Suppressor macrophage (primary cell): Measurements from ENCODE around the gene DUSP9.

Source experiments
- DNase-seq, 4 experiments: peaks; one replicate each; pipeline ENCODE4 v3.0.0-alpha.2; 2020 to 2022
- total RNA-seq, 17 experiments: gene quantifications; one replicate each; lab custom pipeline; 2026; ENCODE audit warnings: mixed read lengths in 6 of 17, inconsistent platforms in 3 of 17; lab: John Stamatoyannopoulos, UW

The DUSP9 gene, protein sequence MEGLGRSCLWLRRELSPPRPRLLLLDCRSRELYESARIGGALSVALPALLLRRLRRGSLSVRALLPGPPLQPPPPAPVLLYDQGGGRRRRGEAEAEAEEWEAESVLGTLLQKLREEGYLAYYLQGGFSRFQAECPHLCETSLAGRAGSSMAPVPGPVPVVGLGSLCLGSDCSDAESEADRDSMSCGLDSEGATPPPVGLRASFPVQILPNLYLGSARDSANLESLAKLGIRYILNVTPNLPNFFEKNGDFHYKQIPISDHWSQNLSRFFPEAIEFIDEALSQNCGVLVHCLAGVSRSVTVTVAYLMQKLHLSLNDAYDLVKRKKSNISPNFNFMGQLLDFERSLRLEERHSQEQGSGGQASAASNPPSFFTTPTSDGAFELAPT
- 0 to 0.66 (median 0) reads per million in 17 experiments for total RNA-seq

DNA sequence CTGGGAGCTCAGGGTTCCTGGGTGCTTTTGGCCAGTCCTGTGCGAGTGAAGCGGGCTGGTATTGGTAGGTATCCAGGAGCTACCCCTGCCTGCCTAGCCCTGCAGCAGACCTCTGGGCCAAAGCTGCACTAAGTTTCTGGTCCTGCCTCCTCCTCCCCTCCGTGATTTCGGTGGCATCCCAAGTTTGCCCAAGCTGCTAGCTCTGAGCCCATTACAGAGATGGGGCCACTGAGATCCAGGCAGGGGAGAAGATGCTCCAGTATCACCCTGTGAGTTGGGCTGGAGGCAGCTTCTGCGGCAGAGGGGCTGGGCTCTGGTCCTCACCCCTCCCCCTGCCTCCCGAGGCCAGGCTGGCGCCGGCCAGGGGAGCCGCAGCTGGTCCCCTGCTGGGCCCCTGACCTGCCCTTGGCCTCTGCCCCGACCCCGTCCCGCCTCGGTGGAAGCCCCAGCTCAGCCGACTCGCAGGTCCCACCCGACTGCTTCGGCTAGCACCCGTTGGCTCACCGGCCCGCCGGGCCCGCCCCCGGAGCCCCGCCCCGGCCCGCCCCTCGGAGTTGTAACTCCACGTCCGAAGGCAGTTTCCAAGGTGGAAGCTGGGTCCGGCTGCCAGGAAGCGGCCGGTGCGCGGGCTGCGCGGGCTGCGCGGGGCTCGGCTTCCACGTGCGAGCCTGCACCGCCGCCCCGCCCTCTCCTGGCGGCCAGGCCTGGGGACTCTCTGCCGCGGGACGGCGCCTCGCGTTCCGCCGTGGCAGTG is at the start of gene DUSP9:
DUSP9 (plus strand) TSS at position 584 of the 754 bp plus-strand sequence. CDS start 751 bp downstream, outside the sequence.
- peak; percentile 5 to 50 (median 29) for DNase-seq

DNA sequence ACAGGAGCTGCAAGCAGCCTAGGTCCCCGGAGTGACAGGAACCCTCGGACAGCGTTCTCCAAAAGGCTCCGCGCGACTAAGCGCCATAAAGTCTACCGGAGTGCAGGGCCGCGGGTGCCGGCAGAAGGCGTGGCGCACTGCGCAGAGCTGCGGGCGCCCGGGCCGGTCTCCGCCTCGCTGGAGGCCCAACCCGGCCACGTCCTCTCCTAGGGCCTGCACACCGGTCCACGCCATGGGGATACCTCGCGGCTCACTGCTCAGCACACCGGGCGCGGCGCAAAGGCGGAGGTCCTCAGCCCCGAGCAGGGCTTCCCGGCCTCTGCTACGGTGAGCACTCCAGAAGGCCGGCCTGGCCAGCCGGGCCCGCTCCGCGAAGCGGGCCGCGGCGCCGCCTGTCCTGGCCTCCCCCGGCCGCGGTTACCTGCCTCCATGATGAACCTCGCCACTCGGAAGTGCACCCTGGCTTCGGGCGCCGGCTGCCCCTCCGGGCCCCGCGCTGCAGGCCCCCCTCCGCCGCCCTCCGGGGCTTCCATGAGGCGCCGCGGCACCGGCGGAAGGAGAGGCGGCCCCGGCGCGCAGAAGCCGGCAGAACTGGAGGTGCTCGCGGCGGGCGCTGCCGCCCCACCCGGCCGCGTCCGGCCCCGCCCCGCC is 48.3 kb upstream of the DUSP9 start, which contains the start of gene CCNQ:
CCNQ (minus strand) TSS at position 599 of the 651 bp plus-strand sequence; CDS start at position 533, 66 bp downstream.
- DNase-seq: peak; percentile 15 to 55 (median 30)

DNA sequence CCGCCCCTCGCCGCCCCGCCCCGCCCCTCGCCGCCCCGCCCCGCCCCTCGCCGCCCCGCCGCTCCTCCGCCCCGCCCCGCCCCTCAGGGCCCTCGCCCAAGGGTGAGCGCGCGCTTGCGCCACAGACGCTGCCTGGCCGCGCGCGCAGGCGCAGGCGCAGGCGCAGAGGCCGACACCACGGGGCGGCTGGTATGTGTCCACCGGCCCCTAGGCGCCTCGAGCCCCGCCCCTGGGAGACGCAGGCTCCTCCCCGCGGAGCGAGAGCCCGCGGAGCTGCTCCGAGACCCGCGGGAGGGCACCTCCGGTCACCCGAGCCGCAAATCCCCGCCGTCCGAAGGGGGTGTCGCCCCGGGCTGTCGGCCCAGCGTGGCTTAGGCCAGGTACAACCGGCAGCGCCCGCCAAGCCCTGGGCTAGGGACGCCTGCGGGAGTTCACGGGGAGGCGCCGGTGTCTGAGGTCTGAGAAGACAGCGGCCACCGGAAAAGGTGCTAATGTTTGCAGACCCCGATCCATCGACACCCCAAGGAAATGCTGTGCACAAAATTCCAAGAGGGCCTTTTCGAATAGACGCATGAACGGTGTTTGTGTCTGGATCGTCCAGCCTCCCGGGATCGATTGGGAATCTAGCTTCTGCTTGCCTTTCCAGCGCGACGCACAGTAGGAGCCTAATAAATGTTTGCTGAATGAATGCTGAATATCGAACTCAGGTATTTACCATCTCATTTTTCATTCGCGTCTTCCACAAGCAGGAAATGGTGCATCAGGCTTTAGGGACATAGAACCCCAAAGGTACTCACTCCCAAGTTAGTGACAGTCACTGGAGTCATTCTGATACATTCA is 47.6 kb upstream of the DUSP9 start:
- DNase-seq: peak; percentile 92 to 96 (median 94)

- peak; percentile 23 to 55 (median 36) for DNase-seq
These were observed 47.0 kb upstream of the DUSP9 start for GRCh38 chrX:153600032-153600373.

DNA sequence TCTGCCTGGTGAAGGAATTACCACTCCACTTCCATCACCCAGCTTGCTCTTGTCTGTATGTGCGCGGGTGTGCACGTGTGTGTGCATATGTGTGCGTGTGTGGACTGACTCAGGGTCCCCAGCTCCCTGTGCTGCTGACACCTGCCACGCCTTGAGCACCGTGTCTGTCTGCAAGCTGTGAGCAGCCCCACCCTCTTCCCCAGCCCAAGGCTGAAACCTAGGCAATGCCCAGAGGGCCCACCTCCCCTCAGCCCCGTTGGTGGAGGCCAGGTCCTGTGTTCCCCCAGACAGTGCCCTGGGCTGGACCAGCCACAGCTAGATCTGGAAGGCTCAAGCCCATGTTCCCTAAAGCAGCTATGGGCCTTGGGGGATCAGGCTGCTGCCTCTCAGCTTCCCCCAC is 46.1 kb upstream of the DUSP9 start:
- DNase-seq: no peak

DNA sequence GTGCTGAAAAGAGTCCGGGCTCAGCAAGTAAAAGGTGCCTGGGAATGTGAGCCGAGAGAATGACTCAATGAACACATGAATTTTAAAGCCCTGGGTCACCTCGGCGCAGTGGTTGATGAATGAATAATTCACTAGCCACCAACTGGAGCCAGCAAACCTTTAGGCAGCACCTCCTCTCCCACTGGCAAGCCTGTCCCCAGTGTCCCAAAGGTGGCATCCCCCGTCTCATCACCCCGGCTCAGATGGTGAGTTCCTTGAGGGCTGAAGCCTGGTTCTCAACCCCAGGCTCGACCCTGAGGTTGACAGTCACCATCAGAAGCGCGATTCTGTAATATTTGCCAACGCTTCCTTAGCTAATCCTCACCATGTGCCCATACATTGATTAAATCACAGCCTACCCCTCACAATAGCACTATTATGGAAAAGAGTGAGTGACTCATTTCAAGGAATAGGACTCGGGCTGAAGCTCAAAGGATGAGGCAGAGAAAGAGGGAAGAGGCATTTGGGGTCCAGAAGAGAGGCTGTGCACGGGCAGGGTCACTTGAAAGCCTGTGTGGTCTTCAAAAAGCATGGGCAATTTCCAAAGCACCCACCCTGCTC is 45.4 kb upstream of the DUSP9 start:
- DNase-seq: no peak

DNA sequence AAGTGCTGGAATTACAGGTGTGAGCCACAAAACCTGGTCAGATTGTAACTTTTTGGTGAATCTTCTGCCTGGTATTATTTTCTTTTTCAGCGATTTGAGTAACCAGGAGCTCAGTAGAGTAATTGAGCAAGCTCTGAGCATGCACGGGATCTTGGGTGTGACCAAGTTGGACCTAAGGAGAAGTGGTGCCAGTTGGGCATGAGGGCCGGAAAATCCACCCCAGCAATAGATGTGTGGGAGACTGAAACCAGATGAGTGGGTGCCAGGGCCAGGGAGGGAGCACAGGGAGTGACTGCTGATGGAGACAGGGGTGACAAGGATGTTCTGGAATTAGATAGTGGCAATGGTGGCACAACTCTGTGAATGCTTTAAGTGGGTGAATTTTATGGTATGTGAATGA is 44.4 kb upstream of the DUSP9 start:
- peak; percentile 17 to 63 (median 48) for DNase-seq

DNA sequence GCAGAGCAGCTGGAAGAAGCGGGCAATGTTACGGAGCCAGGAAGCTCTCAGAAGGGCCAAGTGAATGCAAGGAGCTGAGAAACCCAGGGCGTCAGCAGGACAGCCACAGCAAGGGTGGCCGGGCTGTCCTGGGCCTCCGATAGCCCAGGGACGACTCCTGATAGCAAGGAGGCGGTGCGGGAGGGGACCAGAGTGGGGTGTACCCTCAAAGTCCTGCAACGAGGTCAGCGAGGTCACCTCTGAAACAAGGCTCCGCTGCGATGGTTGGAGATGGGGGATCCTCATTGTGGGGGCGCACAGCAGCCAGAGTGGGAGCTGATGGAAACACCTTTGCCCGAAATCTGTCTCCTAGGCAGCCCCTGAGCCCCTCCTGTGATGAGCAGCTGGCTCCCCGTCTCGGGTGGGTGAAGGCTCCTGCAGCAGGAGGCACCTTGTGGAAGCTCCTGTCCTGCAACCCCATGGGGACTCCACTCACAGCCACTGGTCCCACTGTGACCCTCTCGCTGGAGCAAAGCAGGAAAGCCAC is 43.8 kb upstream of the DUSP9 start:
- DNase-seq: no peak

- DNase-seq: peak in 3 of 4 experiments; percentile 21 to 30 (median 28)
These were observed 42.2 kb upstream of the DUSP9 start for GRCh38 chrX:153604666-153605380.

GRCh38 chrX:153606503-153606902 is 40.5 kb upstream of the DUSP9 start:
- no peak for DNase-seq

GRCh38 chrX:153608376-153608775 is 38.6 kb upstream of the DUSP9 start:
- peak; percentile 66 to 86 (median 77) for DNase-seq

- no peak for DNase-seq
These were observed 38.2 kb upstream of the DUSP9 start for GRCh38 chrX:153608806-153609205.

- peak; percentile 45 to 83 (median 58) for DNase-seq
These were observed 36.8 kb upstream of the DUSP9 start for GRCh38 chrX:153609917-153610835.

DNA sequence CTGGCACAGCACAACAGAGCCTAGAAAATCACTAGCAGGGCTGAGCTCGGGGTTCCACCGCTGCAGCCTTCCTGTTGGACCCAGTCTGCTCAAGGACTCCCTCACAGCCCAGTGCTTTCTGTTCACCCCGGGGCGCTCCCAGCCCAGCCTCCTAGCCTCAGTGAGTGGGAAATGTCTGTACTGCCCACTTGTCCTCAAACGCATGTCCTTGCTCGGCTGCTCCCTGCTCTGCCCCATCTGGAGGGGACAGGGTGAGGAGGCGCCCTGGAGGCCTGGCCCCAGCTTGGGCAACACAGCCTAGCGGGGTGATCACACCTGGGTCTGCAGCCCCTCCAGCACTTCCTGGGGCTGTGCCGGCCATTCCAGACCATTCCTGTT is 36.2 kb upstream of the DUSP9 start:
- no peak for DNase-seq

DNA sequence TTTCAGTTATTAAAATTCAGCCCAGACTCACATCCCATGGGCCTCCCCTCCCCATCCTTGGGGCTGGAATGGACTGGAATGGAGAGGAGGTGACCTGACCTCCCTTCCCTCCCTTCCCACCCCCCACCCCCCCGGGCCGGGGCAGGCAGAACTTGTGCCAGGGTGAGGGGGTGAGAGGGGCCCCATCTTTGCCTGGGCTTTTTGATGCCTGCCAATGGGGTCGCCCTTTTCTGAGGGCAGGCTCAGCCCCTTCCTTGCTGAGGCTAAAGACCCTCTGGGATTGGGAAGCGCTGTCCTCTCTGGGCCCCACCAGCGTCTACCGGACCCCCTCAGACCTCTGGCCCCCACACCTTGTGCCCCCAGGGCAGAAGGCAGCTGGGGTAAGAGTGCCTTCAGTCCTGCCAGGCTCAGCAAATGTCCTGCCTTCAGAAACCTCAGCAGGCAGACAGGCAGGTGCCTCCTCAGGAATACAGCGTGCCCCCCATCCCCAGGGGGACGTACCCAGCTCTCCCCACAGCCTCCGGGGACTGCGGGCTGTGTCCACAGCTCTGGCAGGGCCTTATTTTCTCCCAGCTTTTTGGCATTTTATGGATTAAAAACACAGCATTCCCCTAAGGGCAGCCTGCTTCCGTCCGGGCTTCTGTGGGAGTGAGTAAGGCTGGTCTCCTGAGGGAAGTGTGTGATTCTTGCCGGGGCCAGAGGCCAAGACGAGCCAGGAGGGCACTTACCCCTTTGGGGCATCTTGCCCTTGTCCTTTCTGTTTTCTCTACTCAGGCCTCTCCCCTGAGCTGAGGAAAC is 35.5 kb upstream of the DUSP9 start:
- no peak for DNase-seq

GRCh38 chrX:153612413-153612812 is 34.6 kb upstream of the DUSP9 start:
- DNase-seq: no peak

- DNase-seq: no peak
These were observed 32.2 kb upstream of the DUSP9 start for GRCh38 chrX:153614818-153615217.

- DNase-seq: no peak
These were observed 26.4 kb upstream of the DUSP9 start for GRCh38 chrX:153620576-153620975.
